ENCODE data around the gene LIMS2.

- TF ChIP-seq CTCF (IDR thresholded peaks at IDR 0.05): no peak
- TF ChIP-seq POLR2A (IDR thresholded peaks at IDR 0.05): no peak
- no peak for TF ChIP-seq EP300 (IDR thresholded peaks at IDR 0.05)
- no peak for TF ChIP-seq POLR2AphosphoS5 (IDR thresholded peaks at IDR 0.05)
Observed at GRCh38 chr2:127626175-127626574, 49.2 kb downstream of the LIMS2 start.

All from upper lobe of left lung (tissue), 4 donors.